HG02610 (cell line): ENCODE data around the gene LAMB2.

ENCODE experiments used
- ATAC-seq: cut with Tn5 transposase; IDR thresholded peaks from one replicate; pipeline ENCODE4 v1.9.1; 2021; ENCODE audit warnings: mild to moderate bottlenecking, moderate library complexity; ENCODE audit not compliant: unreplicated experiment

LAMB2 gene

GRCh38 chr3:49161808-49162530 is 29.1 kb upstream of the LAMB2 start:
- ATAC-seq: no peak

DNA sequence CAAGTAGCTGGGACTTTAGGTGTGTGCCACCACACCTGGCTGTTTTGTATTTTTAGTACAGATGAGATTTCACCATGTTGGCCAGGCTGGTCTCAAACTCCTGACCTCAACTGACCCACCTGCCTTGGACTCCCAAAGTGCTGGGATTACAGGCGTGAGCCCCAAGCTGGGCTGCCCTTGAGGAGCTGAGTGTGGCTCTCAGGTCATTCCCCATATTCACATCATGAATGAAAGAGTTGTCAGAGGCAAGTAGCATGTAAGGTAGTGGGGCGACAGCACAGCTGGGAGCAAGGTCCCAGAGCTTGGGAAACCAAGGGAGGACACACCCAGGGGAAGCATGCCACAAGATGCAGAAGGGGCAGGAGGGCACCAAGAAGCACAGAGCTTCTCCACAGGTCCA is 28.3 kb upstream of the LAMB2 start:
- no peak for ATAC-seq

GRCh38 chr3:49158792-49159191 is 25.9 kb upstream of the LAMB2 start:
- no peak for ATAC-seq

- no peak for ATAC-seq
Observed at GRCh38 chr3:49158103-49158709, 25.4 kb upstream of the LAMB2 start.

- no peak for ATAC-seq
Observed at GRCh38 chr3:49157289-49157688, 24.4 kb upstream of the LAMB2 start.

DNA sequence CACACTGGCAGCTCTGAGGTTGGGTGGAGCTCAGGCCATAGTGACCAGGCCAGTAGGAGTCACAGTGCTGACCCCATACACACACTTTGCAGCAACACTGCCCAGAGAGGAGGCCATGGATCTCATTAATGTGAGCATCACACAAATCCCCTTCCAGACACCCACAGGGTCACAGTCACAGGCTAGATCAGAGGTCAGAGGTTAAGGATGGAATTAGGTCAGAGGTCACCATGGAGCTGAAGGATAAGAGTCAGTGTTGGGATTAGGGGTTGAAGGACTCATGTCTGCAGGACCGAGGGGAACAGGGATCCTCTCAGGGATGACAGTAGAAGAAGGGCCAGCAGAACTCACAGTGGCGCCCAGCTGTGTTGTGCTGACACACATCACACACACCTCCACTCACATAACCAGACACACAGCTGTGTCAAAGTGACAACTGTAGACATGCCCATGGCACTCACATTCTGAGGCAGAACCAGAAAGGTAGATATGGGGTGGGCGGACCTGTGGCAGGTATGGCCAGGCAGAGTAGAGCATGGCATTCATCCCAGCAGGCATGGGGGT is 20.6 kb upstream of the LAMB2 start:
- ATAC-seq: no peak

GRCh38 chr3:49151610-49152009 is 18.8 kb upstream of the LAMB2 start:
- ATAC-seq: no peak

DNA sequence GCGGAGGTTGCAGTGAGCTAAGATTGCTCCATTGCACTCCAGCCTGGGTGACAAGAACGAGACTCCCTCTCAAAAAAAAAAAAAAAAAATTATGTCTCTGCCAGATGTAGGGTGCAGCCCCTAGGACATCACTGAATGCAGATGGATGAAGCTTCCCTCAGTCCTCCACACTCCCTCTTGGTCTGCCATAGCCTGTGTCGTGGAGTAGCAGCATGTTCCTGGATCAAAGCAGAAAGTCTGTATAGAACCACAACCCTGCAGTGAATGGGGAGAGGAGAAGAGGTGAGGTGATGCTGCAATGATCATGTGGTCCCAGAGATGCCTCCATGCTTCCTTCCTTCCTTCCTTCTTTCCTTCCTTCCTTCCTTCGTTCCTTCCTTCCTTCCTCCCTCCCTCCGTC is 15.3 kb upstream of the LAMB2 start:
- no peak for ATAC-seq

GRCh38 chr3:49140080-49140479 is 7.2 kb upstream of the LAMB2 start:
- ATAC-seq: no peak

DNA sequence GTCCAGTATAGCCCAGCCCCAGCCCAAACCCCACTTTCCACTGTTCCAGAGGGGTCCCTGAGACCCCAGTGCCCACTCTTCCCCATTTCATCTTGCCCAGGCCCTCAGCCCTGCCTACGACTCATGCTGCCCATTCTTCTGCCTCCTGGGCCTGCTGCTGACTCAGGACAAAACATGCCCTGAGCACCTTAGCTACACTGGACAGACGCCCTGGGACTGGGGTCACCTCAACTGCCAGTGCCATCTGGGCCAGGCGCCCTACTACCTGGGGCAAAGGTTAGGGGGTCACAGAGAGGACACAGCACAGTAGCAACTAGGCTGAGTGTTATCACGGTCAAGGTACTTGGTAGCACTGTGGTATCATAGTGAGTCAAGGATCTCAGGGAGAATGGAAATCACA is 2.6 kb upstream of the LAMB2 start:
- ATAC-seq: no peak

DNA sequence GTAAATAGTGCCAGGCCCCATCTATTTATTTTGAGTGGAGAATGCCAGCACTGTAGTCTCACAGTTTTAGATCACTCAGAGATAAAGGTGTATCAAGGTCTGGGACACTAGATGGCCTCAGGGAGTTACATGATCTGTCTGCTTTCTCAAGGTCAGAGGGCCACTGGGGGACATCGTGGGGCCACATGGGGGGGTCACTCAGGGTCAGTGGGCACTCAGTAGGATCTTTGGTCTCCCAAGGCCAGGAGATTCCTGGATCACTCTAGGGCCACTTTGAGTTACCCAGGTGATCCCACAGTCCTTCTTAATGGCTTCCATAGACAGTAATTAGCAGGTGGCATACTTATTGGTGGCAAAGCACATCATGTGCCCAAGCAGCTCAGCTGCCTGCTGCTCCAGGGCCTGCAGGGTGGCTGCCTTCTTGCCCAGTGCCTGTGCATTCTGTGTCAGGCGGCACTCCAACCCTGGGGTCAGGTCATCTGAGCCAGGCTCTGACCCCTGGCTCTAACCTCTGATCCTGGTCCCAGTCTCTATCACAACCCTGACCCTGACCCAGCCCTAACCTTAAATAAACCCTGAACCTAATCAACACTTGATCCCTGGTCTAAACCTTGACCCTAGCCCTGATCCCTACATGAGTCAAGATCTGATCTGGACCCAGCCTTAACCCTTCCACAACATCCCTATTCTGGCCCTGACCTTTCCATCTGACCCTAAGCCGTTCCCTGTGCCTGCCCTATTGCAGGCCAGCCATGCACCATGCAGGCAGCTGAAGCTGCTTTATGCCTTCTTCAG is 1.8 kb upstream of the LAMB2 start:
- no peak for ATAC-seq

GRCh38 chr3:49133226-49133951 is 539 bp upstream of the LAMB2 start:
- no peak for ATAC-seq

DNA sequence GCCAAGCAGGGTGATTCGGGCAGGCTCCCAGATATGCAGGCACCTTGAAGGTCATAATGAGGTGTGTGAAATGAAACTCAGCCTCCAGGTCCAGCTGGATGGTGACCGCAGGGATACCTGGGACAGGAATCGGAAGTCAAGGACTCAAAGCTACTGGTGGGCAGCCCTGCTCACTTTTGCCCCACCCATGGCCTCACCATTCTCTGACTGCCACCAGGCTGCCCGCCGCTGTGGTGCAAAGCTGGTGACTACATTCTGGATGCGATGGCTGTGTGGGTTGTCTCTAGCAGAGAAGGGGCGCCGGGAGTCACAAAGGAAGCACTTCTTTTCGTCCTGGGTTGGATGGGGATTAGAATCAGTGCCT is 795 bp downstream of the LAMB2 start:
- no peak for ATAC-seq

GRCh38 chr3:49131576-49131975 is 1.3 kb downstream of the LAMB2 start:
- no peak for ATAC-seq

DNA sequence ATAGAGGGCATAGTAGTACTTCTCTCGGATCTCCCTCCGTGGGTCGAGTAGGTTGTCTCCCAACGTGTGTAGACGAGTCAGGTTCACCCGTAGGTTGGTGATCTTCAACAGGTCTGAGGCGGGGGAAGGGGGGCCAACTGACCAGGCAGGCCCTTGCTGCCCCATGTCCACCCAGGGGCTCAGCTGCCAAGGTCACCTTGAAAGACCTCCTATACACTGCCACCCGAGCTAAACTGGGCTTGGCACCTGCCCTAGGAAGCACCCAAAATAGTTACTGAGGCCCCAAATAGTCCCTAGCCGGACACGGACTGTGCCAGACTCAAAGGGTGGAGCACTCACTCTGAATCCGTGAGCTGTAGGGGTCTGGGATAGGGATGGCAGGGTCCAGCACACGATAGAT is 1.8 kb downstream of the LAMB2 start:
- ATAC-seq: no peak

GRCh38 chr3:49124991-49125670 is 7.7 kb downstream of the LAMB2 start:
- no peak for ATAC-seq

DNA sequence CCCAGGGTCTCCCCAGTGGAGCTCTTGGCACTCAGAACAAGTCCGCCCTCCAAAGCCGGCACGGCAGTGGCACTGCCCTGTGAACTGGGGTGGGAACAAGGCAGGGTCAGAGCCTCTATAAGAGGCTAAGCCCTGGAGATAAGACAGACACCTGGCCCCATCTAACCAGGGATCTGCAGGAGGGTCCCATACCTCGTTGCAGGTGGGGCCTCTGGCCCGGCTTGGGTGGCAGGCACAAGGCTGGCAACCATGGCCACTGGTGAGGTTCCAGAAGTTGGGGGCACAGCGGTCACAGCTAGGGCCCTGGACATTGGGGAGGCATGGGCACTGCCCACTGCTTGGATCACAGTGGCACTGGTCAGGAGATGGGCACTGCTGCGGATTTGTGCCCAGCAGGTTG is 8.6 kb downstream of the LAMB2 start:
- no peak for ATAC-seq

- no peak for ATAC-seq
Observed at GRCh38 chr3:49123687-49124086, 9.2 kb downstream of the LAMB2 start.

- no peak for ATAC-seq
Observed at GRCh38 chr3:49122886-49123545, 9.8 kb downstream of the LAMB2 start.

GRCh38 chr3:49122451-49122850 is 10.4 kb downstream of the LAMB2 start:
- ATAC-seq: no peak
